ENCODE data around the gene CDC123.
"Not testable (repeated sequence)": the region's sequence is repeated elsewhere in the genome, so short reads cannot be mapped to it uniquely, and the experiment has no call there.

The CDC123 gene

DNA sequence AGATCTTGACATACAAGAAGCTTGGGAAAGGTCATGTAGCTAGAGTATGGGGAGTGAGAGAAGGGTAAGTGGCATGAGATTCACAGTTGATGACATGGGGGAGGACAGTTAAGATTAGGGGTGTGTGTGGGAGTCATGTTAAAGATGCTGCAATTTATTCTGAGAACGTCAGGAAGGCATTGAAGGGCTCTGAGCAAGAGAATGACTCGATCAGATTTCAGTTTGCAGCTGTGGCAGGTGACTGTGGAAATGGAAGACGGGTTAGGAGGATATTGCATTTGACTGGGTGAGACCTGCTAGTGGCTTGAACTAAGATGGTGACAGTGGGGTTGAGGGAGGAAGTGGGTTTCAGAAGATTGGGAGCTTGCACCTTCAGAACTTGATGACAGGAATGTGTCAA is 5.6 kb downstream of the CDC123 start:
- Mint-ChIP-seq H3K9me3 (no peaks in the 10 kb centered on the region), H3K27ac (peak overlapping the region; percentile 63)
- ATAC-seq = peak; percentile 74

GRCh38 chr10:12202226-12202625 is 6.2 kb downstream of the CDC123 start:
- ATAC-seq (peak; percentile 53), DNase-seq (no peak)
- Mint-ChIP-seq H3K4me1 (peaks cover 49% of the 10 kb centered on the region), H3K4me3 (no peak overlapping the region), H3K9me3 (no peaks in the 10 kb centered on the region), H3K27ac (peak overlapping the region; percentile 72), H3K36me3 (ENCODE audit: low read depth) (peaks cover 66% of the 10 kb centered on the region), H3K27me3 (no peaks in the 10 kb centered on the region)

More for the DNA sequence above, 5.6 kb downstream of the CDC123 start:
- DNase-seq = no peak
- Mint-ChIP-seq H3K36me3 (ENCODE audit: low read depth) (peaks cover 66% of the 10 kb centered on the region), H3K27me3 (no peaks in the 10 kb centered on the region), H3K4me3 (peak overlapping the region; percentile 33), H3K4me1 (peaks cover 55% of the 10 kb centered on the region)

GRCh38 chr10:12205082-12205481 is 9.1 kb downstream of the CDC123 start:
- ATAC-seq (no peak), DNase-seq (no peak)
- Mint-ChIP-seq H3K9me3 (no peaks in the 10 kb centered on the region), H3K27ac (no peak overlapping the region), H3K4me1 (peaks cover 36% of the 10 kb centered on the region), H3K4me3 (no peak overlapping the region), H3K36me3 (ENCODE audit: low read depth) (peaks cover 69% of the 10 kb centered on the region), H3K27me3 (no peaks in the 10 kb centered on the region)

DNA sequence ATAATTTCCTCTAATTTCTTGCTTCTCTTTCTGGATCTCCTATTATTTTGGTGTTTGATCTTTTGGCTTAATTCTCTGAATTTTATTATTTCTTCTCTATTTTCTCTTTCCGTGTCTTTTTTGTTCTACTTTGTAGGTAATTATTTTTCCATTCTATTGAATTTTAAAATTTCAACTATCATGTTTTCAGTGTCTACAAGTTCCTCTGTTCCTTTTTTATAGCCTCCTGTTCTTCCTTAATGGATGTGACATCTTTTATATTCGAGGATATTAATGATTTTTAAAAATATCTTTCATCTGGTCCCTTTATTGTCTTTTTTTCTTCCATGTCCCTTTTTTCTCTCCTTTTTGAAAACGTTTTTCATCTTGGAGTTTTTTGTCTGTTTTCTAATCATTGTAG is 11.1 kb downstream of the CDC123 start:
- no peak for ATAC-seq
- Mint-ChIP-seq H3K9me3 (no peaks in the 10 kb centered on the region), H3K4me3 (no peak overlapping the region), H3K36me3 (ENCODE audit: low read depth) (peaks cover 67% of the 10 kb centered on the region), H3K4me1 (peaks cover 19% of the 10 kb centered on the region), H3K27ac (no peak overlapping the region), H3K27me3 (no peaks in the 10 kb centered on the region)
- no peak for DNase-seq

DNA sequence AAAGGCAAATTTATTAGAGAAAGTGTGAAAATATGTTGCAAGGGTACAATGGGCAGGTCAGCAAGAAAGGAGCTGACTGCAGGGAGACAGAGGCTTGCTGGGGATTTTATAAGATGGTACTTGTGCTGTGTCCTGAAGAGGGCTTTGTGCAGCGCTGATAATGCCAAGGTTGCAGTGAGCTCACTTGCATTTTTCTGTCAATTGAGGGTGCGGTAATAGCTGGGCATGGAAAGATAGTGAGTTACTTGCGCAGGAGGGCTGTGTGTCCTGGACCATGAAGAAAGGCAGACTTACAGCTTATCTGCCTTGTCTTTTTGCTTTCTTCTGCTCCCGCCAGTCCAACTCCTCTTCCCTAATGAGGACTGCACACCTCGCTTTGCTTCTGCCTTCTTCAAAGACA is 12.5 kb downstream of the CDC123 start:
- Mint-ChIP-seq H3K27me3 (no peaks in the 10 kb centered on the region), H3K27ac (no peak overlapping the region), H3K36me3 (ENCODE audit: low read depth) (peaks cover 64% of the 10 kb centered on the region), H3K4me3 (no peak overlapping the region), H3K9me3 (no peaks in the 10 kb centered on the region), H3K4me1 (peaks cover 8% of the 10 kb centered on the region)
- DNase-seq (no peak), ATAC-seq (no peak)

DNA sequence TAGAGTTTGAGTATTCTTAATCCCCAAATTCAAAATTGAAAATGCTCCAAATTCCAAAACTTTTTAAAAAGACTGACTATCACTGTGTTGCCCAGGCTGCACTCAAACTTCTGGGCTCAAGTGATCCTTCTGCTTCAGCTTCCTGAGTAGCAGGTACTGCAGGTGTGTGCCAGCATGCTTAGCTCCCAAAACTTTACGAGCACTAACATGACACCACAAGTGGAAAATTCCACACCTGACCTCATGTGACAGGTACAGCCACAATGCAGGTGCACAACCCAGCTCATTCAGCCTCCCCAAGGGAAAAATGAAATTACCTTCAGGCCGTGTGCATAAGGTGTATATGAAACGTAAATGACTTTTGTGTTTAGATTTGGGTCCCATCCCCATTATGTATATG is 16.5 kb downstream of the CDC123 start:
- H3K4me3 Mint-ChIP-seq = no peak overlapping the region
- H3K36me3 Mint-ChIP-seq (ENCODE audit: low read depth) = peaks cover 61% of the 10 kb centered on the region
- peaks cover 17% of the 10 kb centered on the region for H3K4me1 Mint-ChIP-seq
- H3K27me3 Mint-ChIP-seq = no peaks in the 10 kb centered on the region
- DNase-seq (no peak), ATAC-seq (no peak)
- no peaks in the 10 kb centered on the region for H3K9me3 Mint-ChIP-seq
- no peak overlapping the region for H3K27ac Mint-ChIP-seq

GRCh38 chr10:12213621-12214020 is 17.6 kb downstream of the CDC123 start:
- DNase-seq (no peak), ATAC-seq (no peak)
- no peaks in the 10 kb centered on the region for H3K27me3 Mint-ChIP-seq
- peaks cover 56% of the 10 kb centered on the region for H3K36me3 Mint-ChIP-seq (ENCODE audit: low read depth)
- no peaks in the 10 kb centered on the region for H3K9me3 Mint-ChIP-seq
- H3K4me1 Mint-ChIP-seq = peaks cover 13% of the 10 kb centered on the region
- no peak overlapping the region for H3K27ac Mint-ChIP-seq
- H3K4me3 Mint-ChIP-seq = no peak overlapping the region

DNA sequence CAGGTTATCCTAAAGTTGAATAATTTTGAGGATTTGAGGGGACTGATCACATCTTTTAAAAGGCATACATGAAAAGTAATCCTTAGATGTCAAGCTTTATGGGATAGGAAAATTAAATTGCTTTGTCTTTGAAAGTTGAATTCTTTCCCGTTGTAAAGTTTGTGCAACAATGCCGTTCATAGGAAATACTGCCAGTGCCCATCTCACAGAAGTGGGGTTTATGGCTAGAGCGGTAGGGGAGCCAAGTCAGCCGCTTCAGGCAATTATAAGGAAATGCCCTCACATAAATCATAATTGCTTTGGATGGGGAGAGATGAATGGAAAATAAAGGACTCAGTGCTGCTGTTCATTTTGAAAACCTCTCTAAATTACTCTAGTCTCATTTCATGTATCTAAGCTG is 18.1 kb downstream of the CDC123 start:
- H3K4me3 Mint-ChIP-seq = no peak overlapping the region
- ATAC-seq (no peak), DNase-seq (no peak)
- peaks cover 56% of the 10 kb centered on the region for H3K36me3 Mint-ChIP-seq (ENCODE audit: low read depth)
- peak overlapping the region; percentile 29 for H3K27ac Mint-ChIP-seq
- no peaks in the 10 kb centered on the region for H3K27me3 Mint-ChIP-seq
- H3K4me1 Mint-ChIP-seq = peaks cover 13% of the 10 kb centered on the region
- H3K9me3 Mint-ChIP-seq = no peaks in the 10 kb centered on the region

DNA sequence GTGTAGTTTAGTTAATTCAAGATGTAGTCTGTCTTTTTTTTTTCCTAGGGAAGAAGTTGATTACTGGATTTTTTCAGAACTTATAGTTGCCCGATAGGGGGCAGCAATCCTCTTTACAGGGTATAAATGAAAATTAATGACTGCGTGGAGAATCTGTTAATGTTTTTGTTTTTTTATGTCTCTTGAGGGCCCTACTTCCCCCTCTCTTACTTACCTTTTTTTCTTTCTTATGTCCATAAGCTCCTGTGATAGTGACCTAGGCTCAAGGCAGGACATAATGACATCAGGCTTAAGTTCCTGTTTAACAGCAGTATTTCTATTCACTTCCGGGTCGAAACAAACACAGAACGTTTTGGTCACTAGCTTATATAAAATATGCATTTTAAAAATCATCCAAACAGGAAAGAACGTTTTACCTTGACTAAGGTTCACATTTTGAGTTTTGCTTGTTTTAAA is 18.8 kb downstream of the CDC123 start:
- Mint-ChIP-seq H3K36me3 (ENCODE audit: low read depth) (peaks cover 57% of the 10 kb centered on the region), H3K9me3 (no peaks in the 10 kb centered on the region), H3K27ac (peak overlapping the region; percentile 71), H3K27me3 (no peaks in the 10 kb centered on the region), H3K4me1 (peaks cover 13% of the 10 kb centered on the region), H3K4me3 (peak overlapping the region; percentile 19)
- DNase-seq (peak; percentile 50), ATAC-seq (no peak)

DNA sequence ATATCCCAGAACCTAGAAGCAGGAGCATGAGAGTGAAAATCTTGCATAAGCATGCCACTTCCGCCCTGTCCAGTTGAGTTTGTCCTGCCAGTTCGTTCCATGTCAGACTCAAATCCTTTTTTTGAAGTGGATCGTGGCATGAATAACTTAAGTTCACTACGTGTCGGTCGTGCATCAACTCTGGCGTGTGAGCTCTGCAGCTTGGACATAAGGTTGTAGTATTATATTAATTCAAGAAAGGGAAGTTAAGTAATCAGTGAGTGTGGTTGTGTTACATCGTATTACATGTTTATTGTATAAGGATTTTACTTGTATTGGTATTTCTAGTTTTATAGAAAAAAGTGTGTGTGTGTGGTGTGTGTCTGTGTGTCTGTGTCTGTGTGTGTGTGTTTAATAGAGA is 23.0 kb downstream of the CDC123 start:
- H3K4me1 Mint-ChIP-seq = peaks cover 15% of the 10 kb centered on the region
- H3K9me3 Mint-ChIP-seq = no peaks in the 10 kb centered on the region
- ATAC-seq = no peak
- no peaks in the 10 kb centered on the region for H3K27me3 Mint-ChIP-seq
- DNase-seq = no peak
- no peak overlapping the region for H3K4me3 Mint-ChIP-seq
- H3K27ac Mint-ChIP-seq = no peak overlapping the region
- peaks cover 58% of the 10 kb centered on the region for H3K36me3 Mint-ChIP-seq (ENCODE audit: low read depth)

DNA sequence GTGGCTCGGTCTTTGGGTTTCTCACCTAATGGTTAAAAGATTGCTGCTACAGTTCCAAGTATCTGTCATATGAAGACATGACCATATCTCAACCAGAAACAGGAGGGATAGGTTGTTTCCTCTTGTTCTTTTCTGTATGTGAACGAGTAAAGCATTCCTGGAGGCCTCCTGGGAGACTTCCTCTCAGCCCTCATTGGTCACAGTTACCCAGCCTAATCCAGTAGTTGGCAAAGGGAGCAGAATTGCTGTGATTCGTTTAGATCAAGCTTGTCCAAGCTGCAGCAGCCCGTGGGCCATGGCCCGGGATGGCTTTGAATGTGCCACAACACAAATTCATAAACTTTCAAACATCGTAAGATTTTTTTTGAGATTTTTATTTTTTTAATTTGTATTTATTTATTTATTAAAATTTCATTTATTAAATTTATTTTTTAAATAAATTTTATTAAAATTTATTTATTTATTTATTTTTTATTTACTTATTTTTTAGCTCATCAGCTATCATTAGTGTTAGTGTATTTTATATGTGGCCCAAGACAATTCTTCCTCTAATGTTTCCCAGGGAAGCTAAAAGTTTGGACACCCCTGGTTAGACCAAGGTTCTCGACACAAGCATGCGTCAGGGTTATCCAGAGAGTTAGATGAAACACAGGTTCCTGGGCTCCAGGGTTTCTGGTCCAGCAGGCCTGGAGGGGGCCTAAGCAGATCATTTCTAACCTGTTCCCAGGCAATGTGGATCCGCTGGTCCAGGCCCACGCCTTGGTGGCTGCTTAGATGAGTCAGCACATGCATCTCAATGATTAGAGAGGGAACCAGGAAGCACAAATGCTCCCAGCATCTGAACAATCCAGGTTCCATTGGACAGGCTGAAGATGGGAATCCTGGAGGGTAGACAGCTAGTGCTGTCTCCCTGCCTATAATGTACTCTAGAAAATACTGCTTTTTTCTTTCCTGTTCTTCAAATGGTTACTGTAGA is 25.6 kb downstream of the CDC123 start:
- H3K36me3 Mint-ChIP-seq (ENCODE audit: low read depth) = peaks cover 59% of the 10 kb centered on the region
- no peak overlapping the region for H3K27ac Mint-ChIP-seq
- DNase-seq = no peak
- H3K4me1 Mint-ChIP-seq = peaks cover 2% of the 10 kb centered on the region
- no peaks in the 10 kb centered on the region for H3K9me3 Mint-ChIP-seq
- no peak for ATAC-seq
- H3K27me3 Mint-ChIP-seq = no peaks in the 10 kb centered on the region
- H3K4me3 Mint-ChIP-seq = no peak overlapping the region

- Mint-ChIP-seq H3K9me3 (no peaks in the 10 kb centered on the region), H3K27me3 (no peaks in the 10 kb centered on the region), H3K36me3 (ENCODE audit: low read depth) (peaks cover 54% of the 10 kb centered on the region), H3K4me1 (peaks cover 2% of the 10 kb centered on the region), H3K27ac (no peak overlapping the region), H3K4me3 (no peak overlapping the region)
- DNase-seq = no peak
- no peak for ATAC-seq
These were observed 29.5 kb downstream of the CDC123 start for GRCh38 chr10:12225444-12225843.

GRCh38 chr10:12226438-12226837 is 30.4 kb downstream of the CDC123 start:
- not testable (repeated sequence) for DNase-seq, ATAC-seq, H3K9me3 Mint-ChIP-seq, H3K27ac Mint-ChIP-seq, H3K4me3 Mint-ChIP-seq, H3K4me1 Mint-ChIP-seq, H3K27me3 Mint-ChIP-seq
- peaks cover 53% of the 10 kb centered on the region for H3K36me3 Mint-ChIP-seq (ENCODE audit: low read depth)

DNA sequence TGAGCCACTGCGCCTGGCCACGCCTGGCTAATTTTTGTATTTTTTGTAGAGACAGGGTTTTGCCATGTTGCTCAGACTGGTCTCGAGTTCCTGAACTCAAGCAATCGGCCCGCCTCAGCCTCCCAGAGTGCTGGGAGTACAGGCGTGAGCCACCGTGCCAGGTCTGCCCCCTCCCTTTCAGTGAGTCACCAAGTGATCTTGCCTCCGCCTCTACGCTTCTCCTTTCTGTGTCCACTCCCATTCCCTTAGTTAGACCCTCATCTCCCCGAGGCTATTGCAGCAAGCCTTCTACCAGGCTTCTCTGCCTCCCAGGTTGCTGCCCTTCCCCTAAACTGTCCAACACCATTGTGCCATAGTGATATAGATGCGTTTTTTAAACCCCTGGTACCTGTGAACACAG is 32.9 kb downstream of the CDC123 start:
- Mint-ChIP-seq H3K27me3 (no peaks in the 10 kb centered on the region), H3K9me3 (no peaks in the 10 kb centered on the region), H3K4me3 (no peak overlapping the region), H3K4me1 (no peaks in the 10 kb centered on the region), H3K36me3 (ENCODE audit: low read depth) (peaks cover 51% of the 10 kb centered on the region), H3K27ac (no peak overlapping the region)
- DNase-seq (no peak), ATAC-seq (no peak)

DNA sequence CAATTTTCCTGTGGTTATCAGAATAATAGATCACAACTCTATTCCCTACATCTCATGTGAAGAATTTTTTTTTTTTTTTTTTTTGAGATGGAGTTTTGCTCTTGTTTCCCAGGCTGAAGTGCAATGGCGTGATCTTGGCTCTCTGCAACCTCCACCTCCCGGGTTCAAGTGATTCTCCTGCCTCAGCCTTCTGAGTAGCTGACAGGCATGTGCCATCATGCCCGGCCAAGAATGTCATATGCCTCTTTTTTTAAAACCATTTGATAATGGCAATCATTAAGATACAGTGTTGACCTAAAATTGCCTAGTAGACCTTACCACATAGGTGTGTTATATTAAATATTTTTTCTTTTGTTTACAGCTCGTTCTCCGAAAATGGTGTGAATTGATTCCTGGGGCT is 38.7 kb downstream of the CDC123 start:
- H3K36me3 Mint-ChIP-seq (ENCODE audit: low read depth) = peaks cover 55% of the 10 kb centered on the region
- H3K4me3 Mint-ChIP-seq, H3K4me1 Mint-ChIP-seq, H3K27me3 Mint-ChIP-seq, H3K27ac Mint-ChIP-seq, ATAC-seq, H3K9me3 Mint-ChIP-seq, DNase-seq: not testable (repeated sequence)
